ENCODE measurements around the gene CSAD. TPM values are rescaled to one million over a fixed set of nuclear protein-coding genes. Genes with fewer than 3 reads are reported as not detected.

CSAD gene
- total and polyA plus RNA-seq, 2 experiments from 2014 or later, result 15.7 to 16.8 TPM

DNA sequence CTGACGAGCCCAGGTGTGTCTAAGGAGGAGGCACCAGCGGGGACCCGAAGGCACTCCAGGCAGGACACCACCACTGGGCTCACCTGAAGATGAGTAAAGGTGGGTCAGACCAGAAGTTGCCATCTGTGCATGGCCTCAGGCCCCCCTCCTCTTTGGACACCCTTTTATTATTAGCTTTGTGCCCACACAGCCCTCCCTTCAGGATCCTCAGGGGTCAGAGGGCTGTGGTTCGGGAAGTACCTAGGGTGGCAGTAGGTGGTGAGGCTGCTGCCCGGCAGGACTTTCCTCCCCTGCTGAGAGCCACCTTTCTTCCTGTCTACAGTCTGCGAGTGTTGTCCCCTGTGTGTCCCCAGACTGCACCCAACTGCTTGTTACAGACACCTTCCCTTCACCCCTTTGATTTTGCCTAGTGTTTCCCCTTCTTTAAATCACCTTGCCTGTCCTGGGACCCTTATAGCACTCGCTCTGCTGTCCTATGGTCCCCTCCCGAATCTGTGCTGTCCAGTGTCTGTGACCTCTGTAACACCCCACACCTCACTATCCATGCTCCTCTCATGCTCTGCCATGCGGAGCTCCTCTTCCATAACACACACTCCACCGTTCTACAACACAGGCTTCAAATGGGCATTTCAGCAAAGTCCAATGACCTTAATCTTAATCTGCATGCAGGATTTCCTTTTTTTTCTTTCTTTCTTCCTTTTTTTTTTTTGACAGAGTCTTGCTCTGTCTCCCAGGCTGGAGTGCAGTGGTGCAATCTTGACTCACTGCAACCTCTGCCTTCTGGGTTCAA, 51.8 kb downstream of the CSAD start:
- no peak for DNase-seq (ENCODE audit: low spot score)
- 82% methylated on average over 10 of the region's 10 CpGs for WGBS (ENCODE audit: low lambda C conversion rate, missing lambda C conversion rate)
- Histone ChIP-seq H3K9me3 (ENCODE audit: low read depth) (no peaks in the 10 kb centered on the region), H3K27ac (no peak overlapping the region), H3K4me2 (no peak overlapping the region), H3K36me3 (replicated peaks; ENCODE audit: insufficient read depth, low read depth) (no peaks in the 10 kb centered on the region), H3K9me2 (replicated peaks; ENCODE audit: insufficient read depth) (no peaks in the 10 kb centered on the region), H4K20me1 (ENCODE audit: insufficient read depth, poor library complexity, severe bottlenecking) (no peaks in the 10 kb centered on the region), H3K27me3 (no peaks in the 10 kb centered on the region), H3K4me3 (no peak overlapping the region), H3K79me2 (no peaks in the 10 kb centered on the region), H3K4me1 (ENCODE audit: insufficient read depth) (no peaks in the 10 kb centered on the region), H2AFZ (no peak overlapping the region)
- TF ChIP-seq EZH2phosphoT487 (IDR thresholded peaks at IDR 0.05; ENCODE audit: low read depth, severe bottlenecking, unreplicated experiment) (no peak), EZH2 (IDR thresholded peaks at IDR 0.05; ENCODE audit: borderline replicate concordance) (no peak)
- TF ChIP-seq, protein P1, sequence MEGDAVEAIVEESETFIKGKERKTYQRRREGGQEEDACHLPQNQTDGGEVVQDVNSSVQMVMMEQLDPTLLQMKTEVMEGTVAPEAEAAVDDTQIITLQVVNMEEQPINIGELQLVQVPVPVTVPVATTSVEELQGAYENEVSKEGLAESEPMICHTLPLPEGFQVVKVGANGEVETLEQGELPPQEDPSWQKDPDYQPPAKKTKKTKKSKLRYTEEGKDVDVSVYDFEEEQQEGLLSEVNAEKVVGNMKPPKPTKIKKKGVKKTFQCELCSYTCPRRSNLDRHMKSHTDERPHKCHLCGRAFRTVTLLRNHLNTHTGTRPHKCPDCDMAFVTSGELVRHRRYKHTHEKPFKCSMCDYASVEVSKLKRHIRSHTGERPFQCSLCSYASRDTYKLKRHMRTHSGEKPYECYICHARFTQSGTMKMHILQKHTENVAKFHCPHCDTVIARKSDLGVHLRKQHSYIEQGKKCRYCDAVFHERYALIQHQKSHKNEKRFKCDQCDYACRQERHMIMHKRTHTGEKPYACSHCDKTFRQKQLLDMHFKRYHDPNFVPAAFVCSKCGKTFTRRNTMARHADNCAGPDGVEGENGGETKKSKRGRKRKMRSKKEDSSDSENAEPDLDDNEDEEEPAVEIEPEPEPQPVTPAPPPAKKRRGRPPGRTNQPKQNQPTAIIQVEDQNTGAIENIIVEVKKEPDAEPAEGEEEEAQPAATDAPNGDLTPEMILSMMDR (IDR thresholded peaks at IDR 0.05; ENCODE audit: poor library complexity), result no peak

DNA sequence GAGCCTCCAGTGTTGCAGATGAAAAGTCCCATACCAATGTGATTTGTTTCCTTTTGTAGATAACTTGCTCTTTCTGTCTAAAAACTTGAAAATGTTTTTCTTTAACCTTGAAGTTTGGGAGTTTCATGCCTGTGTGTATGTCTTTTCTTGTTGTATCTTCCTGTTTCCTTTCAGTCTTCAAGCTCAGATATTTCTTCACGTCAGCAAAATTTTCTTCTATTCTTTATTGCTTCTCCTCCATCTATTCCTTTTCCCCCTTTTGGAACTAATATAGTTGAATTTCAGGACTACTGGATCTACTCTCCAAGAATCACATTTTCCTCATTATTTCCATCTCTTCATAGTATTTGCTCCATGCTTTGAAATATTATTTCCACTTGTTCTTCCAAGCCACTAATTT, 53.6 kb downstream of the CSAD start:
- no peaks in the 10 kb centered on the region for H3K4me1 ChIP-seq (ENCODE audit: insufficient read depth)
- no peak for TF ChIP-seq EZH2 (IDR thresholded peaks at IDR 0.05; ENCODE audit: borderline replicate concordance)
- WGBS (ENCODE audit: low lambda C conversion rate, missing lambda C conversion rate), result 88% methylated on average over 1 of the region's 1 CpG

DNA sequence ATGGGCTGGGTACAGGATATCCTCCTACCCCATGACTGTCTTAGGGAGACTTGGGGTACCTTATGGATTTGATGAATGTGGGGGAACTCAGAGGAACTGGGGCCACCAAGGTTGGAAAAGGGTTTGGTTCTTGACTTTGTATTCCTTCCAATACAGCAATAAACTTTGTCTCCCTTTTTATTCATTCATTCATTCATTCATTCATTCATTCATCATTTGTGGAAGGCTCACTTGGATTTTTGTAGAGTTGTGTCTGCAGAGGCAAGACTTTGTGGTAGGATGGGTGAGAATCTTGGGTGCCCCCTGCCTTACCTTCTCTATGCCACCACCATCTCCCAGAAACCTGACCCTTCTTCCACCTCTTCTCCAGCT, 56.4 kb downstream of the CSAD start:
- no peak for DNase-seq (ENCODE audit: low spot score)
- Histone ChIP-seq H3K9me3 (ENCODE audit: low read depth) (no peaks in the 10 kb centered on the region), H3K4me2 (no peak overlapping the region), H3K4me1 (ENCODE audit: insufficient read depth) (no peaks in the 10 kb centered on the region), H3K36me3 (replicated peaks; ENCODE audit: insufficient read depth, low read depth) (no peaks in the 10 kb centered on the region), H3K27ac (no peak overlapping the region), H3K79me2 (no peaks in the 10 kb centered on the region), H3K27me3 (no peaks in the 10 kb centered on the region), H3K9me2 (replicated peaks; ENCODE audit: insufficient read depth) (no peaks in the 10 kb centered on the region), H2AFZ (no peak overlapping the region), H4K20me1 (ENCODE audit: insufficient read depth, poor library complexity, severe bottlenecking) (no peaks in the 10 kb centered on the region), H3K4me3 (no peak overlapping the region)
- TF ChIP-seq EZH2phosphoT487 (IDR thresholded peaks at IDR 0.05; ENCODE audit: low read depth, severe bottlenecking, unreplicated experiment) (no peak), EZH2 (IDR thresholded peaks at IDR 0.05; ENCODE audit: borderline replicate concordance) (no peak)
- TF ChIP-seq, protein P1 (IDR thresholded peaks at IDR 0.05; ENCODE audit: poor library complexity), result no peak

More for the DNA sequence above, 53.6 kb downstream of the CSAD start:
- no peaks in the 10 kb centered on the region for H3K9me3 ChIP-seq (ENCODE audit: low read depth)
- H2AFZ ChIP-seq, result no peak overlapping the region
- no peaks in the 10 kb centered on the region for H3K36me3 ChIP-seq (replicated peaks; ENCODE audit: insufficient read depth, low read depth)
- no peaks in the 10 kb centered on the region for H4K20me1 ChIP-seq (ENCODE audit: insufficient read depth, poor library complexity, severe bottlenecking)
- H3K27ac ChIP-seq, result no peak overlapping the region
- no peak overlapping the region for H3K4me2 ChIP-seq
- H3K79me2 ChIP-seq, result no peaks in the 10 kb centered on the region
- no peaks in the 10 kb centered on the region for H3K27me3 ChIP-seq
- H3K9me2 ChIP-seq (replicated peaks; ENCODE audit: insufficient read depth), result no peaks in the 10 kb centered on the region
- DNase-seq (ENCODE audit: low spot score), result no peak
- H3K4me3 ChIP-seq, result no peak overlapping the region

DNA sequence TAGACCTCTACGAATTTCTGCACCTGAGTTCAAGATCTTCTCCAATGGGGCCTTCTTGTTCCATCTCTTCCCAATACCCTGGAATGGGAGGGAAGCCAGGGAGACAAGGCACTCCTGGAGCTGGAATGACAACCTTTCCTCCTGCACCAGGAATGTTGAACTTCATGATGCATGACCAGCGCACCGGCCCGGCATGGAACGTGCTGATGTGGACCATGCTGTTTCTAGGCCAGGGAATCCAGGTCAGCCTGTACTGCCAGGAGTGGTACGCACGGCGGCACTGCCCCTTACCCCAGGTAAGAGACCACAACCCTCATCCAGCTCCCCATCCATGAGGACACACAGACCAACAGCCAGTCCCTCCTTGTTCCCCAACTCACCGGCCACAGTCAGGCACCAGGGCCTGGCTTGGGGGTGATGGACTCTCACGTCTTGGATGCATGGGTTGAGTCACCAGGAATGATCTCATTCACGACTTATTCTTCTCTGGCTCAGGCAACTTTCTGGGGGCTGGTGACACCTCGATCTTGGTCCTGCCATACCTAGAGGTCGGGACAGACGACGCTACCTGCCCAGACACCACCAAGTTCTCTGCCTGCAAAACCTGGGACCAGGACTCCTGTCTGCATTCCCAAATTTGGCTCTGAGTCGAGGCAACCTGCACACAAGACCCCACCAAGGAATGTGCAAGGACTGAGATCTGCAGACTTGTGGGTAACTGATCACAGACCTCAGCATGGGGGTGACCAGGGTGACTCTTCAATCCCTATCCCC, 57.0 kb downstream of the CSAD start:
- Histone ChIP-seq H3K4me1 (ENCODE audit: insufficient read depth) (no peaks in the 10 kb centered on the region), H3K9me3 (ENCODE audit: low read depth) (no peaks in the 10 kb centered on the region), H3K36me3 (replicated peaks; ENCODE audit: insufficient read depth, low read depth) (no peaks in the 10 kb centered on the region), H3K27me3 (no peaks in the 10 kb centered on the region), H3K27ac (no peak overlapping the region), H3K79me2 (no peaks in the 10 kb centered on the region), H3K4me2 (no peak overlapping the region), H3K4me3 (no peak overlapping the region), H3K9me2 (replicated peaks; ENCODE audit: insufficient read depth) (no peaks in the 10 kb centered on the region), H4K20me1 (ENCODE audit: insufficient read depth, poor library complexity, severe bottlenecking) (no peaks in the 10 kb centered on the region), H2AFZ (no peak overlapping the region)
- DNase-seq (ENCODE audit: low spot score), result no peak
- TF ChIP-seq, protein P1 (IDR thresholded peaks at IDR 0.05; ENCODE audit: poor library complexity), result no peak
- TF ChIP-seq EZH2phosphoT487 (IDR thresholded peaks at IDR 0.05; ENCODE audit: low read depth, severe bottlenecking, unreplicated experiment), result no peak
- no peak for TF ChIP-seq EZH2 (IDR thresholded peaks at IDR 0.05; ENCODE audit: borderline replicate concordance)
- WGBS (ENCODE audit: low lambda C conversion rate, missing lambda C conversion rate), result 96% methylated on average over 16 of the region's 16 CpGs

Data from hepatocyte (in vitro differentiated cells).